Adrenal gland (tissue), 12 donors: ENCODE results near the gene HDAC4. TPM values are rescaled to one million over a fixed set of nuclear protein-coding genes. Genes with fewer than 3 reads are reported as not detected.

Experiments
- DNase-seq, 7 donors: peaks; one replicate each; pipeline ENCODE4 v3.0.0-alpha.2; 2019 to 2020
- H3K27ac ChIP-seq, 5 donors: fragments of 200-600 bp; sonication (generic) in 4 of 5; 1 replicate in 3 of 5; 2 replicates in 2 of 5; pipeline versions ENCODE4 v1.5.1 to v1.8.0; 2016 to 2020; ENCODE audit warnings: mild to moderate bottlenecking in 1 of 5
- H3K27me3 ChIP-seq: fragments of 200-600 bp; 2 replicates; pipeline ENCODE4 v1.8.0; 2021
- H3K36me3 ChIP-seq, 2 donors: fragments of 200-600 bp; replicated peaks in 1 of 2; 1 replicate in 1 of 2; 2 replicates in 1 of 2; pipeline versions ENCODE4 v1.5.1 to v1.8.0; 2018 to 2022
- H3K4me1 ChIP-seq, 2 donors: fragments of 200-600 bp; replicated peaks in 1 of 2; 1 replicate in 1 of 2; 2 replicates in 1 of 2; pipeline versions ENCODE4 v1.5.1 to v1.8.0; 2018 to 2021
- H3K4me3 ChIP-seq, 4 donors: fragments of 200-600 bp; sonication (generic) in 3 of 4; one replicate each; pipeline ENCODE4 v1.5.1; 2016 to 2018
- H3K9me3 ChIP-seq, 3 donors: fragments of 200-600 bp; sonication (generic) in 1 of 3; replicated peaks in 1 of 3; 1 replicate in 2 of 3; 2 replicates in 1 of 3; pipeline versions ENCODE4 v1.5.1 to v1.8.0; 2016 to 2021
- CTCF ChIP-seq, 6 experiments: fragments of 450-650 bp in 4 of 6; fragments of 200-600 bp in 2 of 6; sonication (generic) in 1 of 6; IDR thresholded peaks; 1 replicate in 5 of 6; 2 replicates in 1 of 6; pipeline versions ENCODE4 v1.5.1 to v1.8.0; 2016 to 2021; ENCODE audit warnings: antibody characterized with exemption in 6 of 6, mild to moderate bottlenecking in 2 of 6, moderate library complexity in 1 of 6
- POLR2A ChIP-seq, 2 donors: fragments of 450-650 bp; IDR thresholded peaks; one replicate each; pipeline ENCODE4 v1.6.1; 2017; ENCODE audit warnings: antibody characterized with exemption in 2 of 2, mild to moderate bottlenecking in 2 of 2, moderate library complexity in 1 of 2
- WGBS, 4 donors: extraction: QIAGEN DNeasy Blood & Tissue Kit in 2 of 4; methylation state at CpG; one replicate each; pipeline versions ENCODE4 v1.1.5 to v1.1.7; 2013 to 2017; 5-methylcytosine and 5-hydroxymethylcytosine counted together
- intact Hi-C, 2 donors: fragments of 100-400 bp; cut with DNase I; formaldehyde crosslinking; loops; one replicate each; pipeline versions ENCODE4 v1.14.1 to v1.15.0; 2022 to 2023
- polyA plus RNA-seq, 3 donors: library from polyadenylated mRNA; stranded (reverse); fragments of 200-250 nt in 2 of 3; fragments of 350-450 nt in 1 of 3; fragmentation: Illumina TruSeq in 1 of 3; extraction: RNeasy Lipid Tissue Mini Kit (QIAGEN cat#74804) in 1 of 3; gene quantifications; one replicate each; pipeline ENCODE4 v1.2.3, GENCODE V29; 2013 to 2014
- total RNA-seq, 9 donors: library from RNA; depleted of rRNA in 4 of 9; stranded (reverse); fragments of >200 nt in 4 of 9; fragments of 120-200 nt in 1 of 9; fragmentation: NEBNext Ultra II Directional in 1 of 9; extraction: Animal tissue kit (Norgen Biotek cat#: 25700) in 1 of 9; gene quantifications; one replicate each; pipeline versions ENCODE4 v1.1.0 to v1.2.4, GENCODE V29; 2013 to 2023
- donor health status: healthy with polysubstance abuse.
- donor health status: Bipolar disorder and iron deficiency.
- donor health status: DM: yes; HTN: yes; CAD: no.
- donor health status: DM: no; HTN: no; CAD: no.
- donor health status: DM: no; HTN: no; CAD: no.
- donor health status: DM: yes; HTN: yes; CAD: no.

HDAC4 gene
- total and polyA plus RNA-seq, 12 donors: 8.3 to 88.9 (median 28.7) TPM

DNA sequence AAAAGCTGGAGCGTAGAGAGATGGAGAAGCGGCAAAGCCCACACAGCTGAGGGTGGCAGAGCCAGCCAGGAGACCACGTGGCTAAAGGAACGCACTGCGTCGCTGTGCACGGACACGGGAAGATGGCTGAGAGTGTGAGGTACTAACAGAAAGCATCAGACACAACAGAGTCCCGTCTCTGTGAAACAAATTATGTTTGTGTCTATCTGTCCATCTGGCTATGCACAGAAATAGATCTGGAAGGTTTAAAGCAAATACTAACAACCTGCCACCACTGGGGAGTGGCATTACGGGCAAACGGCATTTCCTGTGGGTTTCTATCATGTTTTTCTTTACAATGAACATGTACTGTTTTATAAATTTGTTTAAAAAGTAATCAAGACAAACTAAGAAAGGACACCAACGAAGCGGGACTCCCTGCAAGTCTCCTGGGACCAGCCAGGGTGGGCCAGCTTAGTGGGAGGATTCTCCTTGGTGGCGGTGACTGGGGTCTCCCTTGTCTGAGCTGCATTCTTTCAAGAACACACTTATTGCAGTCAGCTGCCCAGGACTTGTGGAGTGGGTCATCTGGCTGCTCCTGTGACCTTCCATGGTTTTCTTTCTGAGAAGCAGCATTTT is 290.8 kb downstream of the HDAC4 start:
- 85 to 92% (median 88%) methylated on average over 14 of the region's 14 CpGs for WGBS, 4 donors
- Histone ChIP-seq H3K36me3 (peaks cover 0 to 25% of the 10 kb centered on the region in 2 donors), H3K27ac (peak overlapping the region in 2 of 5 donors; percentile 3 to 36), H3K9me3 (no peaks in the 10 kb centered on the region), H3K4me1 (peaks cover 0 to 26% of the 10 kb centered on the region in 2 donors), H3K27me3 (no peaks in the 10 kb centered on the region), H3K4me3 (no peak overlapping the region)
- intact Hi-C loops: loop anchor here in 1 of 2 donors (5.0 kb wide), 1 partner anchor 73 kb away; no protein-coding TSS in a partner anchor
- TF ChIP-seq CTCF (IDR thresholded peaks at IDR 0.05) (no peak), POLR2A (IDR thresholded peaks at IDR 0.05) (no peak)
- no peak for DNase-seq

DNA sequence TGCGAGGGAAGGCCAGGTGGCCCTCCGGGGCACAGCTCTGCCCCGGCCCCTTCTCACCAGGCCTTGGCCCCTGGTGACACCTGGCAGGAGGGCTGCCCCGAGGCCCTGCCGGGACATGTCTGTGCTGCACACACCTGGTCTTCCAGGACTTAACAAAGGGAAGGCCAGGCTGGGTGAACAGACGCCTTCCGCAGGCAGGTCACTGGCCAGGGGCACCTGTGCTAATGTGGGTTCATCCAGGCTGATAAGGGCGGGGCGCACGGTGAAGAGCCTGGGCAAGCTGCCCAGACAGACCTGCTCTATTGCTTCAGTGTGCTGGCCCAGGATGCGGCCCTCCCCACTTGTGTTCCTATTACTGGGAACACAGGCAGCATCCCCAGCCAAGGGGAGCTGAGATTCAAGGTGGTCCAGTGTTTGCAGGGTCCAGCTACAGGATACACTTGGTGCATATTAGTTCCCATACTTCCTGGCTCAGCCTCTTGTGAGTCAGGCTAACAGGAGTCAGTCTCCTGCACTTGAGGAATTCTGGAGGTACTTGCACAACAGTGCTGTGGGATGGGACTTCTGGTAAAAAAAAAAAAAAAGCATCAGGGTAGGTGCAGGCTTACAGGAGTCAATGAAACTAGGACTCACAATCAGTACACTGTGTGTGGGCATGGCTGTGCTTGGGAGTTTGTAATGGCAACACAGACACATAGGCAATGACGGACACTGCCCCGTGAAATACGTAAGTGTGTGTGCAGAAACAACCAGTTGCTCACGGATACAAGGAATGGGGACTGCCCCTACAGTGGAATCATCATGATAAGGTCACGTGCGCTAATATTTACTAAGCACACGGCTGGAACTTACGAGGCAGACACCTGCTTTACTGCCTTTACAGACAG is 291.5 kb downstream of the HDAC4 start:
- intact Hi-C loops: loop anchor here in 1 of 2 donors (5.0 kb wide), 1 partner anchor 72 kb away; no protein-coding TSS in a partner anchor
- TF ChIP-seq POLR2A (IDR thresholded peaks at IDR 0.05): no peak
- TF ChIP-seq CTCF (IDR thresholded peaks at IDR 0.05): no peak

GRCh38 chr2:239108459-239108858 is 292.4 kb downstream of the HDAC4 start:
- 70 to 84% (median 76%) methylated on average over 6 of the region's 6 CpGs for WGBS, 4 donors
- no peak for DNase-seq
- H3K27ac ChIP-seq: peak overlapping the region in 1 of 5 donors; percentile 36
- intact Hi-C loops: loop anchor here in 1 of 2 donors (5.0 kb wide), 1 partner anchor 71 kb away; no protein-coding TSS in a partner anchor
- H3K4me1 ChIP-seq: peaks cover 0 to 13% of the 10 kb centered on the region in 2 donors
- no peaks in the 10 kb centered on the region for H3K9me3 ChIP-seq
- TF ChIP-seq CTCF (IDR thresholded peaks at IDR 0.05): no peak
- no peak for TF ChIP-seq POLR2A (IDR thresholded peaks at IDR 0.05)
- H3K4me3 ChIP-seq: no peak overlapping the region
- no peaks in the 10 kb centered on the region for H3K27me3 ChIP-seq
- peaks cover 0 to 25% of the 10 kb centered on the region in 2 donors for H3K36me3 ChIP-seq

More for the DNA sequence above, 291.5 kb downstream of the HDAC4 start:
- Histone ChIP-seq H3K27me3 (no peaks in the 10 kb centered on the region), H3K36me3 (peaks cover 0 to 25% of the 10 kb centered on the region in 2 donors), H3K27ac (peak overlapping the region in 1 of 5 donors; percentile 36), H3K9me3 (no peaks in the 10 kb centered on the region), H3K4me1 (peaks cover 0 to 21% of the 10 kb centered on the region in 2 donors), H3K4me3 (no peak overlapping the region)
- DNase-seq: peak in 2 of 7 donors; percentile 13 to 87
- 82 to 90% (median 87%) methylated on average over 10 to 19 of the region's 19 CpGs for WGBS, 4 donors

DNA sequence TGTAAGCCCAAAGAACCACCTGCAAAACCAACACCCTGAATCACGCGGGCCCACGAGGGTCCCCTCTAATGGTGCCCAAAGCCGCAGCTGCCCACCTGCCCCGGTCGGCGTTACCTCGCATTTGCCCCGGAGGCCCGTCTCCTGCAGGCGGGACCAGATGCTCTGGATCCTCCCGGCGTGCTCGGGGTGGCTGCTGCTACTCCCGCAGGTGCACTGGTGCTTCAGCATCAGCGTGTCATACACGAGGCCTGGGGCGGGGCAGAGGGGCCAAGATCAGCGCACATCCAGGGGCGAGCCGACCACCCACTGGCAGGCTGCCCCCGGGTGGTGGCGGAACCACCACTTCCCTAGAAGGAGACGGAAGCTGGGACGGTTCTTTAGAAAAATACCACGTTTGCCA is 292.9 kb downstream of the HDAC4 start:
- peak overlapping the region in 1 of 5 donors; percentile 36 for H3K27ac ChIP-seq

More for the DNA sequence above, 292.9 kb downstream of the HDAC4 start:
- Histone ChIP-seq H3K27me3 (no peaks in the 10 kb centered on the region), H3K36me3 (peaks cover 0 to 25% of the 10 kb centered on the region in 2 donors), H3K9me3 (no peaks in the 10 kb centered on the region), H3K4me1 (peaks cover 0 to 9% of the 10 kb centered on the region in 2 donors), H3K4me3 (no peak overlapping the region)
- no peak for TF ChIP-seq CTCF (IDR thresholded peaks at IDR 0.05)
- TF ChIP-seq POLR2A (IDR thresholded peaks at IDR 0.05): no peak
- intact Hi-C loops: loop anchor here (2.0 to 5.0 kb wide), 2 partner anchors 71 kb away; no protein-coding TSS in a partner anchor
- DNase-seq: no peak
- WGBS, 4 donors: 91 to 94% (median 93%) methylated on average over 19 to 26 of the region's 26 CpGs
